HG03060 (cell line): ENCODE results near the gene ADAMTS12.
A peak's percentile ranks its signal among the peaks of the same experiment; 100 is the strongest.

Source experiments
- ATAC-seq: cut with Tn5 transposase; IDR thresholded peaks from one replicate; pipeline ENCODE4 v1.9.1; 2021; ENCODE audit warnings: low read depth, moderate number of reproducible peaks; ENCODE audit not compliant: unreplicated experiment

Gene ADAMTS12

GRCh38 chr5:33852319-33852718 is 39.5 kb downstream of the ADAMTS12 start:
- ATAC-seq, result no peak

DNA sequence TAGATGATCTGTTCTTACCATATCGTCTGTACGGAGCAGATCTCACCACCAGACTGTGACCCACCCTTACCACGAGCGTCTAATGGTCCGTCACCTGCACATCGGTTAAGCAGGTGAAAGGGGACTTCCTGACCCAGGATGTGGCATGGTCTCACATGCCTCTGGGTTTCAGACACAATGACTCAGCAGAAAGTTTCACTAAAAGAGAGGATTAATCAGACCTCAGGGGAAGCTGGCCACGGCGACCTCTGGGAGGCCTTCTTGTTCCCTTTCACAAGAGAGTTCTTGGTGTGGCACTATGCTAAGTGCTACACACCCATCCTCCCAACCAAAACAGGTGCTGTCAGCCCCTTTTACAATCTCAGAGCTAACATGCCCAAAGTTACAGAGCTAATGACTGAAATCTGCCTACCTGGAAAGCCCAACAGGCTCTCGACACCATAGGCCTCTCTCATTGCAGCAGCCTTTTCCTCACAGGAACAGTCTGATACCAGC is 41.6 kb downstream of the ADAMTS12 start:
- peak; percentile 86 for ATAC-seq

- ATAC-seq, result peak; percentile 27
Observed at GRCh38 chr5:33848554-33848953, 43.2 kb downstream of the ADAMTS12 start.

DNA sequence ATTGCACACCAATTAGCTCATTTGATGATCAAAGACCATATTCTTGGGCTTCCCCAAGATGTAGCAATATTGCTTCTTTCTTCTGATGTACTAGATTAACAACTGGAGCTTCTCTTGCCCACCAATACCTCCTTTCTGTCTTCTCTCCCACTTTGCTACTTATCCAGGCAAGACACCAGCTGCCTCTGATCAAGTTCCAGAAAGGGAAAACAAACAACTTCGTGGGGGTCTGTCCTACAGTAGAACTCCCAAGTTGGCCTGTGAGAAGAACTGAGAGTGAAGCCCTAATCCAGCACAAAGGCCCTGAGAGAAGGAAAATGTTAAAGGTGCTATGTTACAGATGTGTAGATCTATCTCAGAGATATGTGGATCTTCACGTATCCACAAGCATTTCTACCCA is 44.9 kb downstream of the ADAMTS12 start:
- ATAC-seq, result no peak

DNA sequence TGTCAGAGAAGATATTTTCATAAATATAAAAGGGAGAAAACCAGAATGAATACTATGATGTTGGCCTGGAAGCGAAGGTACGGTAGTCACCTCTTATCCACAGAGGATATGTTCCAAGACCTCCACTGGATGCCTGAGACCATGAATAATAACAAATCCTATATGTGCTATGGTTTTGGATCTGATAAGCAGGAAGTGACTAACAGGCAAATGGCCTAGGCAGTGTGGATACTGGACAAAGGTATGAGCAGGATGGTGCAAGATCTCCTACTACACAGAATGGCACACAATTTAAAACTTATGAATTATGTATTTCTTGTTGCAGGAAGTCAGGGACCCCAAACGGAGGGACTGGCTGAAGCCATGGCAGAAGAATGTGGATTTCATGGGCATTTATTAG is 48.2 kb downstream of the ADAMTS12 start:
- no peak for ATAC-seq

DNA sequence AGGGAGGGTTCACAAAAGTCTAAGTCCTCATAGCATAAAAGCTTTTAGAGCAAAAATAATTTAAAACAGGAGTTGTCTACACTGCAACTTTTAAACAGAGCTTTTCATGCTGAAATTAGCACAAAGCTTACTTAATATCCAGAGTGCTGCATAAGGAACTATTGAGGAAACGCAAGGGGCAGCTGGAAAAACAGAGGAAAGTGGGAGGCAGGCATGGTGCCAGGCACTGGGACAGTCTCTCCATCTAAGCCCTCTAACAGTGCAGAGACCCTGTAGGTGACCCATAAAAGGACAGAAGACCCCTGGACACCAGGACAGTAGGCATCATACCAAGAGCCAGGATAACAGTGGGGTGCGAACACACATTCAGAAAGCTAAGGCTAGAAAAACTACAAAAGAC is 49.3 kb downstream of the ADAMTS12 start:
- no peak for ATAC-seq

DNA sequence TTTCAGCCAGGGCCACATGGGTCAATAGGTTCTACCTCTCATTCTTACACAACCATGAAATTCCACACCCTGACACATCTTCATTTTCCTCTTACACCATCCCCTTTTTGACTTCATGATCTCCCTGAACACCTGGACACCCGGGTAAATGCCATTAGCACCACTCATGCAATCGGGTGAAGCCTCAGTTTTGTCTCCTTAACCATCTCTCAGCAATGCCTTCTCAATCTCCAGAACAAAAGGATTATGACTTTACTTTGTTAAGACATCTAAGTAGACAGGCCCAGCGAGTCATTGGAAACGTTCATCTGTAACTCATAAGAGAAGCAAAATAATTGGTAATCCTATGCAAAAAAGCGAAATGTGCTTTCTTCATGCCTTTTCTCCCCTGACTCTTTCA is 49.9 kb downstream of the ADAMTS12 start:
- no peak for ATAC-seq

DNA sequence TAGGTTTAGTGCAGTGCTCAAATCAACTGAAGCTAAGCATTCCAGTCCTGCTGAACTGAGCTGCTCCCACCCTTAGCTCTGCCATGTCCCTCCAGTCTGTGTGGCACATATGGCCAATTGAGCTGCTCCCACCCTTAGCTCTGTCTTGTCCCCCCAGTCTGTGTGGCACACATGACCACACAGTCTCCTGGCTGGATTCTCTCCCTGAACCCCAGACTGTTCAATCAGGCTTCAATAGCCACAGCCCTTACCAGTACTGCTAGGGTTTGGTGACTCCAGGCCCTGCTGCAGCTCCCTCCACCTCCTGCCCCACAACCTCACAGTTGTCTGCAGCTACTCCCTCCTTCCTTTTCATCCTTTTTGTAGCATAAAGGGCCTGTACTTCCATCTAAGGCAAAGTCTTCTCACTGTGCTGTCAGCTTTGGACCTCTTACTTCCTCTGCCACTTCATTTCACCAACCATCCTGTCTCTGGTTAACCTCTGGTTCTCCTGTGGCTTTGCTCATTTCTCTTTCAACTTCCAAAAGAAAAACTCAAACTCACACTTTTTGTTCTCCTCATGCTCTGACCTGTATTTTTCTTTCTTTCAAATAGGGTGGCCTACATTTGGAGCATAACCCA is 50.8 kb downstream of the ADAMTS12 start:
- ATAC-seq, result peak; percentile 69

GRCh38 chr5:33837301-33837700 is 54.5 kb downstream of the ADAMTS12 start:
- no peak for ATAC-seq

GRCh38 chr5:33834334-33834733 is 57.5 kb downstream of the ADAMTS12 start:
- ATAC-seq, result no peak

- no peak for ATAC-seq
Observed at GRCh38 chr5:33833237-33833575, 58.6 kb downstream of the ADAMTS12 start.

- no peak for ATAC-seq
Observed at GRCh38 chr5:33832404-33833236, 59.2 kb downstream of the ADAMTS12 start.

- ATAC-seq, result no peak
Observed at GRCh38 chr5:33831041-33831440, 60.7 kb downstream of the ADAMTS12 start.

GRCh38 chr5:33829430-33829829 is 62.4 kb downstream of the ADAMTS12 start:
- no peak for ATAC-seq

DNA sequence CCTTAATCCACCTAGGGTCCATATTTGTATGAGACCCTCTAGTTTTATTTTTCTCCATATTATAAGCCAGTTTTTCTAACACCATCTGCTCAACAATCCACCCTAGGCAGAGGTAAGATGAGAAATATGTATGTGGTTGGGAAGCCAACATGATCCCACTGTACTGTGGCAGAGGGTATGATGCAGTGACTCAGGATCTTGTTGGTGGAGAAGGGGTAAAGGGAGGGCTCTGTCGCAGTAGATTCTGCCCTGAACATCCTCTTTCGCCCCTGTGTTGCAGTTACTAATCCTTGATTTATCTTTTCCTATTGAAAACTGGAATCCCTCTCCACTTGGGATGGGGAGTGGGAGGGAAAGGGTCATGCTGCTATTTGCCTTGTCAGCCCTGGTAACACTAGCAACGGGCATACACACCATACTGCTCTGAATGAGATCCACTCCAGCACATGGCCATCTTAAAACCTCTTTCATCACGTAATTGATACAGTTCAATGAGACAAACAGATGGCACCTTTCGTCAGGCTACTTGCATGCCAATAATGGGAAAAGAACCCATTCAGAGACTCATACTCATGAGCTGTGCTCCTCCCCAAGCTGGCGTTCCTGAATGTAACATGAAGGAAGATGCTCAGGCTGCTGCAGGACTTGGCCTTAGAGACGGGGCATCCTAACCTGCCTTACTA is 63.0 kb downstream of the ADAMTS12 start:
- no peak for ATAC-seq

GRCh38 chr5:33827885-33828284 is 63.9 kb downstream of the ADAMTS12 start:
- no peak for ATAC-seq

DNA sequence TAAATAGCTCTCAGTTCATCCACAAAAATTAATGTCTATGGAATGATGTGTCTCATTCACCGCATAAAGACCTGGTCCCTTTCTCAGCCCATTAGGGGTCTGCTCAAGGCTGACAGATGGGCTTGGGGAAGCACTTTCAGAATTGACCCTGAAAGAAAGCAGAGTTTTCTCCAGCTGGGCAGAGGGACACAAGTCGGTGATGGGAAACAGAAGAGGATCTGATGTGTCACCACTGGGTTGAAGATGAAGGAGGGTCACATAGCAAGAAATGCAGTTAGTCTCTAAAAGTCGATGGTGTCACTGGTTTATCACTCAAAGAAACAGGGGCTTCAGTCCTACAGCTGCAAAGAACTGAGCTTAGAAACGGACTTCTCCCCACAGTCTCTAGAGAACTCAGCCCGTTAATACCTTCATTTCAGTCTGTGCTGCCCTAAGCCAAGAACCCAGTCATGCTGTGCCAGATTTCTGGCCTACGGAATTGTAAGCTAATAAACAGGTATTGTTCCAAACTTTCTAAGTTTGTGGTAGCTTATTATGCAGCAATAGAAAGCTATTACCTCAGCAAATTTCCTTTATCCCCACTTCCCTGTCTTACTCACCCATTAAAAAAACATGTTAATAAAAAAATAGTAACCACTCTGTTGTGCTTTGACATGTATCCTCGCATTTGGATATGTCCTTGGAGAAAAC is 64.6 kb downstream of the ADAMTS12 start:
- ATAC-seq, result no peak

- peak; percentile 68 for ATAC-seq
Observed at GRCh38 chr5:33824516-33825195, 67.1 kb downstream of the ADAMTS12 start.

- ATAC-seq, result no peak
Observed at GRCh38 chr5:33817301-33817700, 74.5 kb downstream of the ADAMTS12 start.

- no peak for ATAC-seq
Observed at GRCh38 chr5:33816791-33817190, 75.0 kb downstream of the ADAMTS12 start.
